HepG2 (cell line): ENCODE measurements around the gene ADGRL3. TPM values are rescaled to one million over a fixed set of nuclear protein-coding genes. Genes with fewer than 3 reads are reported as not detected.

Source experiments
- ATAC-seq: fragments of 200-7000 bp; cut with Tn5 transposase; 3 replicates; pipeline ENCODE4 v1.9.1; 2020; ENCODE audit warnings: mild to moderate bottlenecking, moderate library complexity
- BruUV-seq: library from RNA; stranded (reverse); fragments of 400-500 nt; replicated peaks from 2 replicates; lab custom pipeline; 2021; lab: Mats Ljungman, UMichigan
- CTCF ChIA-PET: fragments of 300-600 bp; formaldehyde crosslinking; extraction: SDS; loops from one replicate; lab custom pipeline; 2021; ENCODE audit warnings: low total read pairs, inconsistent platforms, low intra/inter-chr PET ratio; lab: Yijun Ruan, JAX
- POLR2A ChIA-PET: fragments of 350-600 bp; sonication (Branson Sonifier 250); formaldehyde crosslinking; loops from one replicate; lab custom pipeline; 2020; ENCODE audit warnings: antibody characterized with exemption, inconsistent platforms; lab: Yijun Ruan, JAX
- DNase-seq: peaks from one replicate; pipeline ENCODE4 v3.0.0-alpha.2; 2015; ENCODE audit warnings: low spot score
- FAIRE-seq: peaks from 3 replicates; lab custom pipeline; 2011; peaks lifted over from hg19 to GRCh38; lab: Jason Lieb, UNC
- H2AFZ ChIP-seq: one replicate; pipeline ENCODE4 v1.6.1; 2011; ENCODE audit warnings: low read length, inconsistent platforms
- H3K27ac ChIP-seq: fragments of 300-600 bp; 3 replicates; pipeline ENCODE4 v1.8.0; 2011; ENCODE audit warnings: mixed run types, mild to moderate bottlenecking, mixed read lengths, low read length, inconsistent platforms; ENCODE audit not compliant: insufficient read depth; ENCODE audit errors: extremely low read length
- H3K27me3 ChIP-seq, 2 experiments: fragments of 200-600 bp in 1 of 2; 2 replicates in 1 of 2; 3 replicates in 1 of 2; pipeline versions ENCODE4 v1.6.0 to v1.8.0; 2011; ENCODE audit warnings: low read length in 2 of 2, mild to moderate bottlenecking in 2 of 2, moderate library complexity in 2 of 2, inconsistent platforms in 1 of 2; ENCODE audit not compliant: insufficient read depth in 2 of 2, control insufficient read depth in 1 of 2
- H3K36me3 ChIP-seq, 2 experiments: fragments of 200-600 bp in 1 of 2; replicated peaks in 1 of 2; 2 replicates in 1 of 2; 3 replicates in 1 of 2; pipeline versions ENCODE4 v1.5.1 to v1.8.0; 2011; ENCODE audit warnings: low read length in 2 of 2, inconsistent platforms in 1 of 2; ENCODE audit not compliant: insufficient read depth in 2 of 2, control insufficient read depth in 1 of 2
- H3K4me1 ChIP-seq: 2 replicates; pipeline ENCODE4 v1.5.1; 2012; ENCODE audit warnings: low read length, inconsistent platforms; ENCODE audit not compliant: insufficient read depth
- H3K4me2 ChIP-seq: 2 replicates; pipeline ENCODE4 v1.6.0; 2011; ENCODE audit warnings: low read depth, low read length, inconsistent platforms
- H3K4me3 ChIP-seq, 3 experiments: fragments of 200-600 bp in 1 of 3; sonication (generic), shearing (Covaris generic) in 1 of 3; replicated peaks in 1 of 3; 2 replicates each; pipeline ENCODE4 v1.5.1; 2011 to 2016; ENCODE audit warnings: low read length in 3 of 3, inconsistent platforms in 2 of 3, low read depth in 2 of 3, mild to moderate bottlenecking in 2 of 3, control low read depth in 1 of 3, mixed read lengths in 1 of 3; ENCODE audit not compliant: insufficient read depth in 1 of 3
- H3K79me2 ChIP-seq: one replicate; pipeline ENCODE4 v1.6.1; 2011; ENCODE audit warnings: low read length, inconsistent platforms; ENCODE audit not compliant: insufficient read depth
- H3K9ac ChIP-seq: 2 replicates; pipeline ENCODE4 v1.6.0; 2011; ENCODE audit warnings: mild to moderate bottlenecking, low read depth, low read length, inconsistent platforms; ENCODE audit not compliant: insufficient read depth
- H3K9me3 ChIP-seq: 2 replicates; pipeline ENCODE4 v1.5.1; 2012; ENCODE audit warnings: mild to moderate bottlenecking, low read length
- H4K20me1 ChIP-seq: 2 replicates; pipeline ENCODE4 v1.6.0; 2011; ENCODE audit warnings: inconsistent platforms, mild to moderate bottlenecking, low read length, moderate library complexity; ENCODE audit not compliant: insufficient read depth
- AFF4 ChIP-seq: sonication (generic); formaldehyde crosslinking; IDR thresholded peaks from 2 replicates; pipeline ENCODE4 v1.4.0; 2020; ENCODE audit warnings: missing genetic modification reagents
- BATF2 ChIP-seq: sonication (generic); formaldehyde crosslinking; IDR thresholded peaks from 2 replicates; pipeline ENCODE4 v1.8.0; 2022; ENCODE audit warnings: mild to moderate bottlenecking, missing genetic modification reagents, moderate library complexity
- DMTF1 ChIP-seq: sonication (generic); formaldehyde crosslinking; IDR thresholded peaks from 2 replicates; pipeline ENCODE4 v1.4.0; 2020; ENCODE audit warnings: mild to moderate bottlenecking, missing genetic modification reagents
- MED8 ChIP-seq: sonication (generic); formaldehyde crosslinking; IDR thresholded peaks from 2 replicates; pipeline ENCODE4 v1.8.1; 2023; ENCODE audit warnings: mild to moderate bottlenecking, missing genetic modification reagents; ENCODE audit not compliant: insufficient replicate concordance
- MLLT10 ChIP-seq: sonication (generic); formaldehyde crosslinking; IDR thresholded peaks from 2 replicates; pipeline ENCODE4 v1.4.0; 2020; ENCODE audit warnings: missing genetic modification reagents
- SNAPC2 ChIP-seq: sonication (generic); formaldehyde crosslinking; IDR thresholded peaks from 2 replicates; pipeline ENCODE4 v1.8.1; 2022; ENCODE audit warnings: mild to moderate bottlenecking, missing genetic modification reagents
- TAF15 ChIP-seq: fragments of 200-400 bp; formaldehyde crosslinking; IDR thresholded peaks from one replicate; pipeline ENCODE4 v1.6.1; 2018; ENCODE audit warnings: mild to moderate bottlenecking, low read depth, low read length; ENCODE audit not compliant: poor library complexity, severe bottlenecking
- TGIF2 ChIP-seq: IDR thresholded peaks from 2 replicates; pipeline ENCODE4 v1.6.1; 2016; ENCODE audit warnings: control low read depth, missing compliant biosample characterization
- TRIM24 ChIP-seq: sonication (generic); formaldehyde crosslinking; IDR thresholded peaks from 2 replicates; pipeline ENCODE4 v1.8.0; 2022; ENCODE audit warnings: mild to moderate bottlenecking, missing genetic modification reagents
- ZFP37 ChIP-seq: sonication (generic); formaldehyde crosslinking; IDR thresholded peaks from 2 replicates; pipeline ENCODE4 v1.4.0; 2020; ENCODE audit warnings: missing genetic modification reagents, borderline replicate concordance
- WGBS: methylation state at CpG from one replicate; pipeline ENCODE4 v1.1.6; 2017; ENCODE audit warnings: low lambda C conversion rate; 5-methylcytosine and 5-hydroxymethylcytosine counted together
- in situ Hi-C: cut with HindIII; loops from 2 replicates; pipeline ENCODE4 v1.10.0; 2017; ENCODE audit warnings: low pct_unique_long_range_greater_than_20kb; ENCODE audit not compliant: extremely low pct_ligation_motif_present
- intact Hi-C: fragments of 100-400 bp; cut with micrococcal nuclease; formaldehyde crosslinking; loops from one replicate; pipeline ENCODE4 v1.10.0; 2022; ENCODE audit not compliant: unreplicated experiment
- polyA plus RNA-seq, 8 experiments: library from polyadenylated mRNA; depleted of rRNA in 3 of 8; stranded (reverse) in 7 of 8; unstranded in 1 of 8; fragments of >200 nt; fragmentation: Illumina TruSeq in 4 of 8; extraction: Trizol in 4 of 8; gene quantifications; 2 replicates each; pipeline versions ENCODE4 v1.2.1 to v1.2.3, GENCODE V29; 2011 to 2016; ENCODE audit warnings: low read depth in 4 of 8, missing spikeins in 1 of 8, mixed read lengths in 1 of 8; ENCODE audit not compliant: insufficient read depth in 1 of 8
- total RNA-seq, 5 experiments: library from RNA; depleted of rRNA; stranded (reverse); fragments of >200 nt; fragmentation: Illumina TruSeq; extraction: Trizol; gene quantifications; 2 replicates each; pipeline ENCODE4 v1.2.3, GENCODE V29; 2016; ENCODE audit warnings: low read depth in 1 of 5

The ADGRL3 gene
- total and polyA plus RNA-seq, 2 of the 13 experiments (the other 11 are each of a cell fraction or from before 2014, with no cell fraction given), result 0.04 to 0.05 TPM

- TF ChIP-seq ZFP37 (CRISPR knock-in tag), result no peak
- TF ChIP-seq SNAPC2 (CRISPR knock-in tag), result no peak
- no peak for TF ChIP-seq MED8
These were observed 718.9 kb downstream of the ADGRL3 start (continued) for GRCh38 chr4:61918987-61919386.

GRCh38 chr4:61919561-61919960 lies 719.4 kb downstream of the ADGRL3 start:
- intact Hi-C loops (no loop called here), in situ Hi-C loops (no loop called here)
- ChIA-PET CTCF (no interaction called here), POLR2A (no interaction called here)
- Histone ChIP-seq H3K9ac (no peak overlapping the region), H3K27me3 (0 out of 5 replicates have a peak, but pooled peaks cover 0 to 3% of the 10 kb centered on the region in 2 experiments), H3K27ac (no peak overlapping the region), H4K20me1 (no peaks in the 10 kb centered on the region), H2AFZ (no peak overlapping the region), H3K4me2 (no peak overlapping the region), H3K36me3 (no peaks in the 10 kb centered on the region), H3K79me2 (no peaks in the 10 kb centered on the region), H3K4me1 (no peaks in the 10 kb centered on the region), H3K4me3 (no peak overlapping the region), H3K9me3 (no peaks in the 10 kb centered on the region)
- ATAC-seq (no peak), DNase-seq (no peak), FAIRE-seq (no peak)
- TF ChIP-seq DMTF1 (no peak), TRIM24 (CRISPR knock-in tag) (no peak), TGIF2 (CRISPR knock-in tag) (no peak), MLLT10 (CRISPR knock-in tag) (no peak), AFF4 (CRISPR knock-in tag) (no peak), TAF15 (no peak), BATF2 (CRISPR knock-in tag) (no peak)
- 9% methylated on average over 3 of the region's 3 CpGs for WGBS
- no TSS peak for BruUV-seq
